H9 (cell line): ENCODE data around the gene TNP2. TPM values are rescaled to one million over a fixed set of nuclear protein-coding genes. Genes with fewer than 3 reads are reported as not detected.

Experiments
- DNase-seq: peaks from one replicate; pipeline ENCODE4 v3.0.0-alpha.2; 2017
- H2AFZ ChIP-seq: one replicate; pipeline ENCODE4 v1.6.1; 2013; ENCODE audit warnings: mild to moderate bottlenecking, low read length, control low read depth, moderate library complexity
- H2AK5ac ChIP-seq: 2 replicates; pipeline ENCODE4 v1.6.1; 2013; ENCODE audit warnings: low read length, control low read depth, mixed read lengths; ENCODE audit not compliant: insufficient read length
- H2BK120ac ChIP-seq: one replicate; pipeline ENCODE4 v1.6.1; 2013; ENCODE audit warnings: low read depth, mild to moderate bottlenecking, low read length, control low read depth, inconsistent platforms; ENCODE audit not compliant: poor library complexity, severe bottlenecking
- H2BK12ac ChIP-seq: 2 replicates; pipeline ENCODE4 v1.6.1; 2013; ENCODE audit warnings: low read length, control low read depth, mixed read lengths, low read depth; ENCODE audit not compliant: insufficient read length
- H2BK15ac ChIP-seq: 2 replicates; pipeline ENCODE4 v1.6.1; 2013; ENCODE audit warnings: low read depth, low read length, control low read depth
- H2BK20ac ChIP-seq: one replicate; pipeline ENCODE4 v1.6.1; 2013; ENCODE audit warnings: low read depth, mild to moderate bottlenecking, low read length, control low read depth, inconsistent platforms; ENCODE audit not compliant: poor library complexity, severe bottlenecking
- H2BK5ac ChIP-seq: 2 replicates; pipeline ENCODE4 v1.6.1; 2013; ENCODE audit warnings: low read length, control low read depth, mixed read lengths; ENCODE audit not compliant: insufficient read length
- H3K14ac ChIP-seq: 2 replicates; pipeline ENCODE4 v1.6.1; 2013; ENCODE audit warnings: low read length, control low read depth; ENCODE audit not compliant: insufficient read depth
- H3K18ac ChIP-seq: 2 replicates; pipeline ENCODE4 v1.6.1; 2013; ENCODE audit warnings: low read depth, mild to moderate bottlenecking, mixed read lengths, low read length, control low read depth; ENCODE audit not compliant: insufficient read length
- H3K23ac ChIP-seq: 2 replicates; pipeline ENCODE4 v1.6.1; 2013; ENCODE audit warnings: low read length, control low read depth, mixed read lengths, low read depth; ENCODE audit not compliant: insufficient read length
- H3K23me2 ChIP-seq: 2 replicates; pipeline ENCODE4 v1.6.1; 2013; ENCODE audit warnings: low read depth, mild to moderate bottlenecking, mixed read lengths, low read length, control low read depth; ENCODE audit not compliant: insufficient read length, poor library complexity, severe bottlenecking
- H3K27ac ChIP-seq: 2 replicates; pipeline ENCODE4 v1.5.1; 2013; ENCODE audit warnings: low read length, control low read depth, mixed read lengths, low read depth; ENCODE audit not compliant: insufficient read length
- H3K27me3 ChIP-seq: 2 replicates; pipeline ENCODE4 v1.6.1; 2013; ENCODE audit warnings: low read length, control low read depth, inconsistent platforms; ENCODE audit not compliant: insufficient read depth
- H3K4ac ChIP-seq: 2 replicates; pipeline ENCODE4 v1.6.1; 2013; ENCODE audit warnings: low read depth, mild to moderate bottlenecking, control low read depth, inconsistent platforms, low read length, moderate library complexity
- H3K4me1 ChIP-seq: 2 replicates; pipeline ENCODE4 v1.6.1; 2013; ENCODE audit warnings: low read length, control low read depth, inconsistent platforms; ENCODE audit not compliant: insufficient read depth
- H3K4me2 ChIP-seq: 2 replicates; pipeline ENCODE4 v1.6.1; 2013; ENCODE audit warnings: low read length, control low read depth, mixed read lengths; ENCODE audit not compliant: insufficient read length, insufficient read depth
- H3K56ac ChIP-seq: 2 replicates; pipeline ENCODE4 v1.6.1; 2013; ENCODE audit warnings: low read depth, mild to moderate bottlenecking, mixed read lengths, low read length, control low read depth; ENCODE audit not compliant: insufficient read length
- H3K79me1 ChIP-seq: 2 replicates; pipeline ENCODE4 v1.6.1; 2013; ENCODE audit warnings: low read depth, mild to moderate bottlenecking, moderate library complexity, low read length, control low read depth, inconsistent platforms; ENCODE audit not compliant: insufficient read depth, poor library complexity, severe bottlenecking
- H3K79me2 ChIP-seq: 2 replicates; pipeline ENCODE4 v1.6.1; 2013; ENCODE audit warnings: low read length, control low read depth, inconsistent platforms; ENCODE audit not compliant: insufficient read depth
- H3K9ac ChIP-seq: 2 replicates; pipeline ENCODE4 v1.6.1; 2013; ENCODE audit warnings: low read length, control low read depth, mixed read lengths; ENCODE audit not compliant: insufficient read length; ENCODE audit errors: extremely low read depth
- H3K9me3 ChIP-seq: one replicate; pipeline ENCODE4 v1.6.1; 2013; ENCODE audit warnings: low read depth, low read length, inconsistent platforms; ENCODE audit not compliant: control insufficient read depth
- H3T11ph ChIP-seq: one replicate; pipeline ENCODE4 v1.6.1; 2013; ENCODE audit warnings: mild to moderate bottlenecking, low read length, control low read depth, inconsistent platforms
- H4K20me1 ChIP-seq: one replicate; pipeline ENCODE4 v1.6.1; 2013; ENCODE audit not compliant: control insufficient read depth, insufficient read length, insufficient read depth
- H4K5ac ChIP-seq: 2 replicates; pipeline ENCODE4 v1.6.1; 2013; ENCODE audit warnings: low read depth, mild to moderate bottlenecking, mixed read lengths, low read length, control low read depth; ENCODE audit not compliant: insufficient read length
- H4K8ac ChIP-seq: replicated peaks from 2 replicates; pipeline ENCODE4 v1.6.1; 2013; ENCODE audit warnings: low read length, control low read depth, mixed read lengths, low read depth; ENCODE audit not compliant: insufficient read length
- H4K91ac ChIP-seq: 2 replicates; pipeline ENCODE4 v1.6.1; 2013; ENCODE audit warnings: low read depth, mild to moderate bottlenecking, moderate library complexity, mixed read lengths, low read length, control low read depth; ENCODE audit not compliant: insufficient read length
- H3K27ac Mint-ChIP-seq, 3 experiments: 2 replicates in 2 of 3; 3 replicates in 1 of 3; pipeline ENCODE4 v1.8.0; 2020 to 2021; ENCODE audit warnings: mixed read lengths in 3 of 3, mild to moderate bottlenecking in 1 of 3, moderate library complexity in 1 of 3
- H3K27me3 Mint-ChIP-seq: 2 replicates; pipeline ENCODE4 v1.8.0; 2021; ENCODE audit warnings: low read depth, mild to moderate bottlenecking, moderate library complexity, mixed read lengths
- H3K36me3 Mint-ChIP-seq, 3 experiments: 2 replicates in 2 of 3; 3 replicates in 1 of 3; pipeline ENCODE4 v1.8.0; 2020 to 2021; ENCODE audit warnings: low read depth in 3 of 3, mixed read lengths in 3 of 3; ENCODE audit not compliant: insufficient read depth in 1 of 3
- H3K4me1 Mint-ChIP-seq, 2 experiments: 2 replicates each; pipeline ENCODE4 v1.8.0; 2020; ENCODE audit warnings: mixed read lengths in 2 of 2
- H3K4me3 Mint-ChIP-seq, 2 experiments: 2 replicates in 1 of 2; 3 replicates in 1 of 2; pipeline ENCODE4 v1.8.0; 2020 to 2021; ENCODE audit warnings: mild to moderate bottlenecking in 2 of 2, mixed read lengths in 2 of 2, moderate library complexity in 1 of 2
- H3K9me3 Mint-ChIP-seq, 2 experiments: 2 replicates in 1 of 2; 3 replicates in 1 of 2; pipeline ENCODE4 v1.8.0; 2020; ENCODE audit warnings: mild to moderate bottlenecking in 2 of 2, mixed read lengths in 2 of 2, moderate library complexity in 1 of 2
- CTCF ChIP-seq: fragments of 200-600 bp; sonication (generic); conservative IDR thresholded peaks from 3 replicates; pipeline ENCODE4 v1.8.0; 2021; ENCODE audit warnings: antibody characterized with exemption, mild to moderate bottlenecking
- WGBS: extraction: QIAGEN DNeasy Blood & Tissue Kit; methylation state at CpG from one replicate; pipeline ENCODE4 v1.1.7; 2013; ENCODE audit warnings: missing lambda C conversion rate, low lambda C conversion rate, mixed read lengths; ENCODE audit not compliant: insufficient read length; ENCODE audit errors: extremely low coverage; 5-methylcytosine and 5-hydroxymethylcytosine counted together
- total RNA-seq: library from RNA; stranded (reverse); gene quantifications from 2 replicates; pipeline ENCODE4 v1.2.1, GENCODE V29; 2021

The TNP2 gene
- total RNA-seq, 1 experiment from 2014 or later = not detected

- H3K36me3 Mint-ChIP-seq = no peaks in the 10 kb centered on the region
- Histone ChIP-seq H3K56ac (no peak overlapping the region), H2BK15ac (no peak overlapping the region), H2BK12ac (no peak overlapping the region), H2BK20ac (no peak overlapping the region), H2BK120ac (no peak overlapping the region), H3K79me1 (no peaks in the 10 kb centered on the region), H3K23me2 (no peaks in the 10 kb centered on the region), H3K79me2 (no peaks in the 10 kb centered on the region), H3K9ac (no peak overlapping the region), H3K4me1 (no peaks in the 10 kb centered on the region), H3K27me3 (no peaks in the 10 kb centered on the region), H4K91ac (no peak overlapping the region), H3K4ac (no peak overlapping the region), H3K18ac (no peak overlapping the region), H2BK5ac (no peak overlapping the region), H2AK5ac (no peak overlapping the region), H3K14ac (no peak overlapping the region), H2AFZ (no peak overlapping the region), H3K23ac (no peak overlapping the region), H3K9me3 (no peaks in the 10 kb centered on the region), H3K4me2 (no peak overlapping the region), H4K8ac (no peak overlapping the region), H3K27ac (no peak overlapping the region), H4K5ac (no peak overlapping the region), H4K20me1 (no peaks in the 10 kb centered on the region), H3T11ph (no peak overlapping the region)
- no peak for TF ChIP-seq CTCF
- WGBS = no CpG with 5 or more reads among the region's 4 CpGs
- no peaks in the 10 kb centered on the region for H3K9me3 Mint-ChIP-seq
- H3K4me1 Mint-ChIP-seq = peaks cover 0 to 6% of the 10 kb centered on the region in 2 experiments; a peak in 3 of 4 replicates
- no peak overlapping the region for H3K4me3 Mint-ChIP-seq
- no peak overlapping the region; a peak in 1 of 7 replicates for H3K27ac Mint-ChIP-seq
- no peak for DNase-seq
- H3K27me3 Mint-ChIP-seq = peaks cover 8% of the 10 kb centered on the region
Measured at GRCh38 chr16:11229906-11230305, 39.2 kb downstream of the TNP2 start.
